DMS79 (cell line): ENCODE results near the gene YES1.
"Not testable (repeated sequence)": the region's sequence is repeated elsewhere in the genome, so short reads cannot be mapped to it uniquely, and the experiment has no call there.

ENCODE experiments used
- DNase-seq: peaks from one replicate; lab custom pipeline; 2025; lab: John Stamatoyannopoulos, UW

YES1 gene

DNA sequence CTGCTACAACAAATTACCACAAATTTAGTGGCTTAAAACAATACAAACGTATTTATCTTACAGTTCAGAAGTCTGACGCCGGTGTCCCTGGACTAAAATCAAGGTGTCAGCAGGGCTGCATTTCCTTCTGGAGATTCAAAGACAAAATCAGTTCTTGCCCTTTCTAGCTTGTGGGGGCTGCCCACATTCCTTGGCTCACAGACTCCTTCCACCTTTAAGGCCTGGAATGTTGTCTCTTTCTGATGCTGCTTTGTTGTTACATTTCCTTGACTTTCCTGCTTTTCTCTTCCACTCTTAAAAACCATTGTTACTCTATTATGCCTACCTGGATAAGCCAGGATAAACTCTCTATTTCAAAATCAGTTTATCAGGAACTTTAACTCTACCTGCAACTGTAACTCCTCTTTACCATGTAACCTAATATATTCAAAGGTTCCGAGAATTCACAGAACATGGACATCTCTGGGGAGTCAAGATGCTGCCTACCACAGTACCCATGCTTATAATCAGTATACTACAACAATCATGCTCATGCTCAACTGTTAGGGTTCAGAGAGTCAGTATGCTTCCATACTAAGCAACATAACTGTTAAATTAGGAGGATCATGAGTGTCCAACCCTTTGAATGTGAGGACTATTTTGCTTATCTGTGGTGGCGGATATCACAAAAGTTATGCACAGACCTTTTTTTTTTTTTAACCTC, 27.4 kb downstream of the YES1 start:
- DNase-seq: no peak

- DNase-seq: no peak
Observed at GRCh38 chr18:778194-778927, 33.7 kb downstream of the YES1 start.

GRCh38 chr18:777021-777420, 35.0 kb downstream of the YES1 start:
- no peak for DNase-seq

- not testable (repeated sequence) for DNase-seq
Observed at GRCh38 chr18:776044-776443, 36.0 kb downstream of the YES1 start.

DNA sequence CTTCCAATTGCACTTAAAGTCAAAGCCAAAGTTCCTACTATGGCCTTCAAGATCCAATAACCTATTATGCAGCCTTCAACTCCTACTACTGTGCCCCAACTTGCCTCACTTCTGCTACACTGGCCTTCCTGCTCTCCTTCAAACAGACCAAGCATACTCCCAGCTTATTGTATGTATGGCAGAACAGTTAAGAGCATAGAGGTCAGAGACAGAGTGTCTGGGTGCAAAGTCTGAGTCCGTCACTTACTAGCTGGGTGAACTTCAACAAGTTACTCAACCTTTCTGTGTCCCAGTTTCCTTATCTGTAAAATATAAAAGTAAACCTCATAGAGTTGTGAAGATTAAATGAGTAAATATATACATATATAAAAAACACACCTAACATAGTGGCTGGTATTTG, 37.2 kb downstream of the YES1 start:
- no peak for DNase-seq

DNA sequence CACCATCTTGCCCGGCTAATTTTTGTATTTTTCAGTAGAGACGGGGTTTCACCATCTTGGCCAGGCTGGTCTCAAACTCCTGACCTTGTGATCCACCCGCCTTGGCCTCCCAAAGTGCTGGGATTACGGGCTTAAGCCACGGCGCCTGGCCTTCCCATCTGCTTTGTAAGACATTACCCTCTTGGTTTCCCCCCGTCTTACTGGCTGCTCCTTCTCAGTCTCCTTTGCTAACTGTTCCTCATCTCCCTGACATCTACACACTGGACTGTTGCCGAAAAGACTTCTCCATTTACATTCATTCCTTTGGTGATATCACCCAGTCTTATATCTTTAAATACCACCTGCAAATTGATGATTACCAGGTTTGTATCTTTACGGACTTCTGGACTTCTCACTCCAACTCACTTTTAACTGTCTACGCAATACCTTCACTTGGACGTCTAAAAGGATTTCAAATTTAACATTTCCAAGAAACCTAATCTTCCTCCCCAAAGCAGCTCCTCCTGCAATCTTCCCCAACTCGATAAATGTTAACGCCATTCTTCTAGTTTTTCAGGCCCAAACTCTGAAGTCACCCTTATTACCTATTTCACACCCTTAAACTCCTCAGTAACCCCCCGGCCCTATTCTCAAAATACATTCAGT, 37.9 kb downstream of the YES1 start:
- no peak for DNase-seq

DNA sequence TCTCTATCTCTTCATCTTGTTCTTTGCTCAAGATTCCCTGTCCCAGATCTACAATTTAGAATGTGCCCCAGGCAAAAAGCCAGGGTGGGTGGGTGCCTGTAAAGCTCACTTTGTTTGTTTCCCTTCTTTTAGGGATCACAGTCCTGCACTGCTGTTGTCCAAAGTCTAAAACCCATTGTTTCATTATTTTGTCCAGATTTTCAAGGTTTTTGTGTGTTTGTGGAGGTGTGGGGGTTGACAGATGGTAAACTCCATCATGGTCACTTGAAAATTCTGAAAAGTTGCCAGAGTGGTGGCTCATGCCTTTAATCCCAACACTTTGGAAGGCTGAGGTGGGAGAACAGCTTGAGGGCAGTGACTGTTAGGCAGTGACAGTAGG, 41.5 kb downstream of the YES1 start:
- DNase-seq: no peak

GRCh38 chr18:767961-768360, 44.1 kb downstream of the YES1 start:
- no peak for DNase-seq

DNA sequence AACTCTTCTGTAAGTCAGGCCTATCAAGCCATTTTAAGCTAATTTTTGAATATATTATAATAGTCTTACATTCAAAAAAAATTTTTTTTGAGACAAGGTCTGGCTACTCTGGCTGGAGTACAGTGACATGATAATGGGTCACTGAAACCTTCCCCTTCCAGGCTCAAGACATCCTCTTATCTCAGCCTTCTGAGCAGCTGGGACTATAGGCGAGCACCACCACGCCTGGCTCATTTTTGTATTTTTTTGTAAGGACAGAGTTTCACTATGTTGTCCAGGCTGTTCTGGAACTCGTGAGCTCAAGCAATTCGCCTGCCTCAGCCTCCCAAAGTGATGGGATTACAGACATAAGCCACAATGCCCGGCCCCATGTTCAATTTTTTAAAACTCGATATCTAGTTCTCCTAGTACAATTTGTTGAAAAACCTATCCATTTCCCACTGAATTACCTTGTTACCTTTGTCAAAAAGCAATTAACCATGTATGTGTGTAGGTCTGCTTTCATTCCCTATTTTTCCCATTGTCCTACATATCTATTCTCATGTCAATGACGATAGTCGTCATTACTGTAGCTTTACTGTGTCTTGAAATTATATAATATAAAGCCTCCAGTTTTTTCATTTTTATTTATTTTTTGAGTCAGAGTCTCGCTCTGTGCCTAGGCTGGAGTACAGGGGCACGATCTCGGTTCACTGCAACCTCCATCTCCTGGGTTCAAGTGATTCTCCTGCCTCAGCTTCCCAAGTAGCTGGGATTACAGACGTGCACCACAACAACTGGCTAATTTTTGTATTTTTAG, 44.8 kb downstream of the YES1 start:
- no peak for DNase-seq

GRCh38 chr18:766550-766860, 45.5 kb downstream of the YES1 start:
- DNase-seq: no peak

DNA sequence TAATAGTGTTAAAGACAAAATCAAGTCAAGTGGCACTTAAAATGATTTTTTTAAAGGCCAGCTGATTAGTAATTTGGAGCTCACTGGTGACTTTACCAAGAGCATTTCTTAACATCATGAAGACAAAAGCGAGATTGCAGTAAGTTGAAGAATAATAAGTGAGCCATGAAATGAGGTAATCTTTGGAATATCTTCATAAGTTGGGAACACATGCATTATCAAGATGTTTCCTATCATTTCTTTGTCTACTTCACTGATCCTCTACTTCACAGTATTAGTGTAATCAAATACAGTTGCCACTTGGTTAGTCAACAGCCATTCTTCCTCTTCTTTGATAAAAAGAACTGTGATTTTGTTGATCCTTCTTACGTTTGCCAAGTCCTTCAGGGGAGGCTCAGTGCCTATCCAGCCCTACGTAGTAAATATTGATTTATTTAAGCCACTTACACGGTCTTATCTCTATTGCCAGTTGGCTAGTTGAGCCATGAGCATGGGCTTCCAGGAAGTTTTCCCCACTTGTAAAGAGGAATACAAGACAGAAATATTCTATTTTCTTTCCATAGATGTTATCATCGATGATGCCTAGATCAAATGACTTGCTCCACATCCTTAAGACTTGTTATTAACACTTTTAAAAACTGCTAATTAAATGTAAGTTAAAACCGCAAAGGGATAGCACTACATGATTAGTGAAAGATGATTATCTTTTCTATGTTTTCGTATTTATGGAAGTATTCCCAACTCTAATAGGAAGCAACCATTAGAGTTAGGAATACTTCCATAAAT, 46.1 kb downstream of the YES1 start:
- no peak for DNase-seq

- DNase-seq: not testable (repeated sequence)
Observed at GRCh38 chr18:759864-760263, 52.2 kb downstream of the YES1 start.

GRCh38 chr18:755506-755905, 56.5 kb downstream of the YES1 start:
- no peak for DNase-seq

DNA sequence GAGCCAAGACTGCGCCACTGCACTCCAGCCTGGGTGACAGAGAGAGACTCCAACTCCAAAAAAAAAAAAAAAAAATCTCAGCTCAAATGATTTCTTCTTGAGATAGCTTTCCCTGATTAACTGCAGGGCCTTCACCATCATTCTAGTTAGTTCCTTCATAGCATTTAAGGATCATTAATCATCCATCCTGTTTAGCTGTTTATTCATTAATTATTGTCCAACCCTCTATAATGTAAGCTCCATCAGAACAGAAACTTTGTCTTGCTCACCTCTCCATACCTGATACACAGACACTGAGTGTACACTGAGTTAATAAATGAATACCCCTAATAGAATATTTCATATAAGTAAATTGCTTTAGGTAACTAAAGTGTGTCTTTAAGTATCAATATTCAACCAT, 57.4 kb downstream of the YES1 start:
- no peak for DNase-seq

DNA sequence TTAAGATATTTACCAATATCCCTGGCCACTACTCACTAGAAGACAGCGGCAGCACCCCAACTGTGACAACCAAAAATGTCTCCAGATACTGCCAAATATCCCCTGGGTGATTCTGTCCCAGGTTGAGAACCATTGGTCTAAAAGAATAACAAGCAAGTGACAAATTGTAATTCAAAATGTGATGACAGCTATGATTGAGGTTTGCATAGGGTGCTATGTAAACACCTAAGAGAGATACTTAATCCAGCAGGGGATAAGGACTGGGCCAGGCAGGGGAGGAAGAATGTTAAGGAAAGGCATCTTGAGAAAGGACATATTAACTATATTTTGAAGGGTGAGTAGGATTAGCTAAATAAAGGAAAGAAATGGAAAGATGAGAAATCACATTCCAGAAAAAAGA, 61.6 kb downstream of the YES1 start:
- no peak for DNase-seq

DNA sequence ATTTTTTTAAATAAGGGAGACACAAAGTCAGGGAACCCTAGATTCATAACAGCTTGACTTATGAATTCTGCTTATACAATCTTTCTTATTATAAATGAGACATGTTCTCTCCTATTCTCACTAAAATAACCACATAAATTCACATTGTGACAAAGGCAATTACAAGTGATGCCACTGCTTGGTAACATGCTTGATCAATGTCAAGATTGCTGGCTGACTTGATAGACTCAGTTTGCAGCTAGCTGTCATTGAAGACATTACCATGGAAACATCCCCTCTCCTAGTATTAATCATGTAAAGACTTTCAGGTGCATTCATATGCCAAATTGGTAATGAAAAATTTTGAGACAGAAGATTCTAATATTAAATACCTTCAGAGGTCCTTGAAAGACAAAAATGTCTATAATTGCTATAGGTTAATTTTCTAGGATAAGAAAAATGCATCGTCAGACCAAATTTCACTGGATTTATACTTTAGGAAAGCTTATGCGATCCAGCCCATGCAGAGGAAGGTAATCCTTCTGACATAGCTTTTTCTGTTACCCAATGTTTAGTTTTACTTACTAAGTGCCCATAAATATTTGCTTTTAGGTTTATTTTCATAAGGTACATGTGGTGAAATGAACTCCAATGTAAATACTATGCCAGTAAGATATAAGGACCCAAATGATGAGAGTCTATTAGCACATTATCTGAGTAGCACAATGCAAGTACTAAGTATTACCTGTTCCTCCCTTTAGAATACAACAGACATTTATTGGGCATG, 67.0 kb downstream of the YES1 start:
- DNase-seq: no peak

GRCh38 chr18:741931-742512, 70.0 kb downstream of the YES1 start:
- no peak for DNase-seq

DNA sequence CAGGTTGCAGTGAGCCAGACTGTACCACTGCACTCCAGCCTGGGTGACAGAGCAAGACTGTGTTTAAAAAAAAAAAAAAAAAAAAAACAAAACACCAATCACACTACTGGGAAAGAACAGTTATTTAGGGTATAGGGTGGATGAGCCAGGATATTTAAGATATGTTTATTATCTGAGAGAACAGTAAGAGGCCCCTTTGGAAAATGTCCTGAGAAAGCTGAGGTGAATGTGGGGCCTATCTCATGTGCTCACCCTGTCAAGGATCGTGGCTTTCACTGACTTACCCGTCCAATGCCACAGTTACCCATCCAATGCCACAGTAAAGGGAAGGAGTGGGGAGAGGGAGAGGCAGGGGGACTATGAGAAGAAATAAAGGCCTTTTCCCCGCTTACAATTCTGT, 79.7 kb downstream of the YES1 start:
- no peak for DNase-seq

DNA sequence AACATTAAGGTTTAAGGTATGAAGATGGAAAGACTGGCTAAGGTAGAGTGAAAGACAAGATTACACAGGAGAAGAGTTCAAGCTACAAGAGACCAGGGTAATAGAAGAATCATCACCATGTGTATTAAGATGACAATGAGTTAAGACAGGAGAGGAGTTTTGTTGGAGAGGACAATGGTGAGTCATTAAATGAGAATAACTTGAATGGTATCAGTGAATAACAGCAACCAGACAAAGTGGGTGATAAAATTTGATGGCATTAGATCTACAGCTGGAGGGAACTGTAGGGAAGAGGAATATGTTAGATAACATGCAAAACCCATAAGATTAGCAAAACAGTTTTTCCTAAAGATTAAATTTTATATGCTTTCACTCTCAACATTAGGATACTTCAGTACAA, 80.9 kb downstream of the YES1 start:
- DNase-seq: no peak

DNA sequence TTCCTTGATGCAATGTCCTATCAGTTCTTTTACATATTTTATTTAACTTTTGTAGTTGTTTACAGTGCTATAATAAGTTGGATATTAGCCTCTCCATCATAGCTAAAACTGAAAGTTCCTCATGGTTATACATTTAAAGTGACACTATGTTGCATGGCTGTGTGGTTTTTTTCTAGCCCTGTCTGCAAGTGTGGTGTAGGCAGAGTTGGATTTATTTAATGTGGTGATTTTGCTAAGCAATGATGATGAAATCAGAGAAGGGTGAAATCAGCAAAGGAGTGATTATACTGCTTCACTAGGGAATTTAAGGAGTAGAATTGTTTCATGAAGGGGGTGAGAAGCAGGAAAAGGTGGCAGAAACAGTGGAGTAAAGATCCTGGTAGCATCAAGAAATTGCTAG, 81.3 kb downstream of the YES1 start:
- no peak for DNase-seq

DNA sequence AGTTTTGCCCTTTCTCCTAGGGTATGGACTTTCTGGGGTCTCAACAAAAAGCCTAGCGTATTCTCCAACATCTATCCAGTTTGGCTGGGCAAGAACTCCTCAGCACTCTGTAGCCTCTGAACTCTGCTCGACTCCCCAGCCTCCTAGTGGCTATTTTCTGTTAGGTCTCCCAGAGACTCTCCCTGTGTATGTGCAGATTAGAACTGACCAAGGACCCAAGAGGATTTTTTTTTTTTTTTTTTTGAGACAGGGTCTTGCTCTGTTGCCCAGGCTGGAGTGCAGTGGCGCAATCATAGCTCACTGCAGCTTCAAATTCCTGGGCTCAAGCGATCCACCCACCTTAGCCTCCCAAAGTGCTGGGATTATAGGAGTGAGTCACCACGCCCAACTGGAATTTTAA, 81.9 kb downstream of the YES1 start:
- not testable (repeated sequence) for DNase-seq
